Neural progenitor cell (in vitro differentiated cells): ENCODE measurements around the gene RASEF. TPM values are rescaled to one million over a fixed set of nuclear protein-coding genes. Genes with fewer than 3 reads are reported as not detected.

ENCODE experiments used
- DNase-seq: peaks from one replicate; pipeline ENCODE4 v3.0.0-alpha.2; 2016; ENCODE audit warnings: low spot score
- H2AFZ ChIP-seq: fragments of 200-600 bp; sonication (generic); replicated peaks from 2 replicates; pipeline ENCODE4 v1.6.1; 2016; ENCODE audit warnings: antibody characterized with exemption
- H3F3A ChIP-seq: fragments of 200-600 bp; sonication (generic); 2 replicates; pipeline ENCODE4 v1.6.1; 2016; ENCODE audit warnings: antibody characterized with exemption, low read depth
- H3K27ac ChIP-seq: fragments of 200-600 bp; sonication (generic); 2 replicates; pipeline ENCODE4 v1.5.1; 2016; ENCODE audit warnings: mild to moderate bottlenecking
- H3K27me3 ChIP-seq: fragments of 200-600 bp; sonication (generic); 2 replicates; pipeline ENCODE4 v1.6.1; 2016; ENCODE audit warnings: mild to moderate bottlenecking, moderate library complexity
- H3K36me3 ChIP-seq: fragments of 200-600 bp; sonication (generic); 2 replicates; pipeline ENCODE4 v1.5.1; 2016
- H3K4me1 ChIP-seq: fragments of 200-600 bp; sonication (generic); 2 replicates; pipeline ENCODE4 v1.6.1; 2016; ENCODE audit warnings: mixed run types
- H3K4me2 ChIP-seq: fragments of 200-600 bp; sonication (generic); 2 replicates; pipeline ENCODE4 v1.6.1; 2016
- H3K4me3 ChIP-seq: fragments of 200-600 bp; sonication (generic); 2 replicates; pipeline ENCODE4 v1.5.1; 2016
- H3K79me2 ChIP-seq: fragments of 200-600 bp; sonication (generic); 2 replicates; pipeline ENCODE4 v1.6.1; 2016; ENCODE audit warnings: low read depth
- H3K9ac ChIP-seq: fragments of 200-600 bp; sonication (generic); 2 replicates; pipeline ENCODE4 v1.6.1; 2016
- H3K9me3 ChIP-seq: fragments of 200-600 bp; sonication (generic); 2 replicates; pipeline ENCODE4 v1.5.1; 2016; ENCODE audit warnings: low read depth
- H4K20me1 ChIP-seq: fragments of 200-600 bp; sonication (generic); 2 replicates; pipeline ENCODE4 v1.6.1; 2016; ENCODE audit warnings: low read depth
- H3K27ac Mint-ChIP-seq: 3 replicates; pipeline ENCODE4 v1.8.0; 2021; ENCODE audit warnings: mixed read lengths
- H3K27me3 Mint-ChIP-seq: 2 replicates; pipeline ENCODE4 v1.8.0; 2022; ENCODE audit warnings: low read depth, mild to moderate bottlenecking, inconsistent platforms, moderate library complexity, mixed read lengths; ENCODE audit not compliant: insufficient read depth
- H3K36me3 Mint-ChIP-seq: 3 replicates; pipeline ENCODE4 v1.8.0; 2021; ENCODE audit warnings: mixed read lengths
- H3K4me1 Mint-ChIP-seq: 3 replicates; pipeline ENCODE4 v1.8.0; 2021; ENCODE audit warnings: mixed read lengths
- H3K4me3 Mint-ChIP-seq: 3 replicates; pipeline ENCODE4 v1.8.0; 2021; ENCODE audit warnings: mild to moderate bottlenecking, moderate library complexity, mixed read lengths
- H3K9me3 Mint-ChIP-seq: 3 replicates; pipeline ENCODE4 v1.8.0; 2020; ENCODE audit warnings: mixed read lengths
- CTCF ChIP-seq: fragments of 200-600 bp; sonication (generic); IDR thresholded peaks from 2 replicates; pipeline ENCODE4 v1.5.1; 2017; ENCODE audit warnings: antibody characterized with exemption, mild to moderate bottlenecking
- EZH2 ChIP-seq: fragments of 200-600 bp; sonication (generic); IDR thresholded peaks from 2 replicates; pipeline ENCODE4 v1.6.1; 2017; ENCODE audit warnings: antibody characterized with exemption, mild to moderate bottlenecking, moderate library complexity
- EZH2phosphoT487 ChIP-seq: fragments of 200-600 bp; sonication (generic); IDR thresholded peaks from 2 replicates; pipeline ENCODE4 v1.6.1; 2017; ENCODE audit warnings: antibody characterized with exemption
- total RNA-seq: library from RNA; depleted of rRNA; stranded (reverse); fragments of >200 nt; gene quantifications from 2 replicates; pipeline ENCODE4 v1.2.3, GENCODE V29; 2015; ENCODE audit warnings: low replicate concordance

RASEF gene
- total RNA-seq, 1 donor from 2014 or later = 0.21 TPM

- Histone ChIP-seq H3K4me2 (no peak overlapping the region), H3K36me3 (no peaks in the 10 kb centered on the region), H4K20me1 (no peaks in the 10 kb centered on the region), H3F3A (no peaks in the 10 kb centered on the region), H3K4me1 (no peaks in the 10 kb centered on the region), H3K4me3 (no peak overlapping the region), H3K79me2 (no peaks in the 10 kb centered on the region), H3K27ac (no peak overlapping the region), H3K27me3 (no peaks in the 10 kb centered on the region), H3K9ac (no peak overlapping the region), H2AFZ (no peak overlapping the region), H3K9me3 (no peaks in the 10 kb centered on the region)
- Mint-ChIP-seq H3K4me3 (no peak overlapping the region), H3K9me3 (peaks cover 1% of the 10 kb centered on the region), H3K36me3 (peaks cover 1% of the 10 kb centered on the region), H3K27ac (no peak overlapping the region), H3K27me3 (no peaks in the 10 kb centered on the region), H3K4me1 (no peaks in the 10 kb centered on the region)
- DNase-seq = no peak
- TF ChIP-seq EZH2phosphoT487 (no peak), EZH2 (no peak), CTCF (no peak)
Observed at GRCh38 chr9:83108208-83108607, 45.3 kb upstream of the RASEF start.

DNA sequence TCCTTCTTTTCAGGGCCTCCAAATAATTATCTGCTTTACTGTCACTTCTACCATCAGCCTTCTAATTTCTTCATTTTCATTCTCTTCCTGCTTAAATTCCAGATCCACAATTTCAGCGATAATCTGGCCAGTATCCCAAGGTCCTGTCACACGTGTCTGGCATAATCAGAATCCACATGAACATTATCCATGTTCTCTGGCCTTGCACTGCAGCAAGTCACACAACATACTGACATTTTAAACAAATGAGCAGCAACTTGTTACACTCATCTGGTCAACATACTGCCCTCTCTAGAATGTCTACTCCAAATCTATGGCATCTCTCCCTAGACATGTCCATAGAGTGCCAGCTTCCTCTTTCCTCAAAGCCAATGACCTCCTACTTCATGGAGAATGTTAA, 43.8 kb upstream of the RASEF start:
- no peaks in the 10 kb centered on the region for H4K20me1 ChIP-seq
- no peaks in the 10 kb centered on the region for H3K36me3 ChIP-seq
- DNase-seq = no peak
- no peak overlapping the region for H3K27ac ChIP-seq
- H3K4me2 ChIP-seq = no peak overlapping the region
- Mint-ChIP-seq H3K27me3 (no peaks in the 10 kb centered on the region), H3K9me3 (no peaks in the 10 kb centered on the region), H3K4me3 (no peak overlapping the region), H3K36me3 (no peaks in the 10 kb centered on the region), H3K27ac (no peak overlapping the region), H3K4me1 (no peaks in the 10 kb centered on the region)
- no peak overlapping the region for H3K4me3 ChIP-seq
- no peaks in the 10 kb centered on the region for H3K79me2 ChIP-seq
- no peaks in the 10 kb centered on the region for H3K9me3 ChIP-seq
- no peaks in the 10 kb centered on the region for H3K27me3 ChIP-seq
- no peaks in the 10 kb centered on the region for H3K4me1 ChIP-seq
- no peak overlapping the region for H3K9ac ChIP-seq
- no peaks in the 10 kb centered on the region for H3F3A ChIP-seq
- no peak for TF ChIP-seq EZH2
- no peak for TF ChIP-seq CTCF
- no peak for TF ChIP-seq EZH2phosphoT487
- H2AFZ ChIP-seq = no peak overlapping the region

GRCh38 chr9:83106263-83106662, 43.3 kb upstream of the RASEF start:
- H4K20me1 ChIP-seq = no peaks in the 10 kb centered on the region

More at GRCh38 chr9:83106263-83106662, 43.3 kb upstream of the RASEF start:
- H3K4me2 ChIP-seq = no peak overlapping the region
- Mint-ChIP-seq H3K27ac (no peak overlapping the region), H3K9me3 (no peaks in the 10 kb centered on the region), H3K4me3 (no peak overlapping the region), H3K4me1 (no peaks in the 10 kb centered on the region), H3K27me3 (no peaks in the 10 kb centered on the region), H3K36me3 (no peaks in the 10 kb centered on the region)
- H3K27me3 ChIP-seq = no peaks in the 10 kb centered on the region
- DNase-seq = no peak
- H3K4me3 ChIP-seq = no peak overlapping the region
- no peak overlapping the region for H3K27ac ChIP-seq
- H2AFZ ChIP-seq = no peak overlapping the region
- no peak overlapping the region for H3K9ac ChIP-seq
- H3K36me3 ChIP-seq = no peaks in the 10 kb centered on the region
- no peaks in the 10 kb centered on the region for H3K4me1 ChIP-seq
- TF ChIP-seq EZH2phosphoT487 = no peak
- TF ChIP-seq EZH2 = no peak
- no peak for TF ChIP-seq CTCF
- no peaks in the 10 kb centered on the region for H3F3A ChIP-seq
- no peaks in the 10 kb centered on the region for H3K79me2 ChIP-seq
- no peaks in the 10 kb centered on the region for H3K9me3 ChIP-seq
